Measurements from ENCODE around the gene AGAP1.
"Not testable (repeated sequence)": the region's sequence is repeated elsewhere in the genome, so short reads cannot be mapped to it uniquely, and the experiment has no call there.

The AGAP1 gene

GRCh38 chr2:236073246-236073645, 579.4 kb downstream of the AGAP1 start:
- no peak overlapping the region for H3K4me3 ChIP-seq (ENCODE audit: low read depth, low read length)

GRCh38 chr2:236073867-236074655, 580.2 kb downstream of the AGAP1 start:
- H3K4me3 ChIP-seq (ENCODE audit: low read depth, low read length), result no peak overlapping the region

GRCh38 chr2:236075802-236076201, 582.0 kb downstream of the AGAP1 start:
- H3K4me3 ChIP-seq (ENCODE audit: low read depth, low read length), result no peak overlapping the region

GRCh38 chr2:236078297-236079255, 584.7 kb downstream of the AGAP1 start:
- no peak overlapping the region for H3K4me3 ChIP-seq (ENCODE audit: low read depth, low read length)

GRCh38 chr2:236080412-236080811, 586.6 kb downstream of the AGAP1 start:
- no peak overlapping the region for H3K4me3 ChIP-seq (ENCODE audit: low read depth, low read length)

- no peak overlapping the region for H3K4me3 ChIP-seq (ENCODE audit: low read depth, low read length)
These were observed 587.3 kb downstream of the AGAP1 start for GRCh38 chr2:236081171-236081570.

- no peak overlapping the region for H3K4me3 ChIP-seq (ENCODE audit: low read depth, low read length)
These were observed 588.2 kb downstream of the AGAP1 start for GRCh38 chr2:236082061-236082460.

GRCh38 chr2:236083934-236084333, 590.1 kb downstream of the AGAP1 start:
- no peak overlapping the region for H3K4me3 ChIP-seq (ENCODE audit: low read depth, low read length)

GRCh38 chr2:236085211-236085610, 591.4 kb downstream of the AGAP1 start:
- no peak overlapping the region for H3K4me3 ChIP-seq (ENCODE audit: low read depth, low read length)

GRCh38 chr2:236085647-236086046, 591.8 kb downstream of the AGAP1 start:
- no peak overlapping the region for H3K4me3 ChIP-seq (ENCODE audit: low read depth, low read length)

- no peak overlapping the region for H3K4me3 ChIP-seq (ENCODE audit: low read depth, low read length)
These were observed 592.6 kb downstream of the AGAP1 start for GRCh38 chr2:236086403-236086970.

- H3K4me3 ChIP-seq (ENCODE audit: low read depth, low read length), result no peak overlapping the region
These were observed 593.2 kb downstream of the AGAP1 start for GRCh38 chr2:236086971-236087465.

GRCh38 chr2:236088368-236089057, 594.7 kb downstream of the AGAP1 start:
- H3K4me3 ChIP-seq (ENCODE audit: low read depth, low read length), result no peak overlapping the region

- no peak overlapping the region for H3K4me3 ChIP-seq (ENCODE audit: low read depth, low read length)
These were observed 595.6 kb downstream of the AGAP1 start for GRCh38 chr2:236089271-236090026.

- H3K4me3 ChIP-seq (ENCODE audit: low read depth, low read length), result no peak overlapping the region
These were observed 596.2 kb downstream of the AGAP1 start for GRCh38 chr2:236090027-236090382.

GRCh38 chr2:236090826-236091225, 597.0 kb downstream of the AGAP1 start:
- H3K4me3 ChIP-seq (ENCODE audit: low read depth, low read length), result not testable (repeated sequence)

- H3K4me3 ChIP-seq (ENCODE audit: low read depth, low read length), result no peak overlapping the region
These were observed 598.9 kb downstream of the AGAP1 start for GRCh38 chr2:236092714-236093113.

GRCh38 chr2:236093134-236093533, 599.3 kb downstream of the AGAP1 start:
- H3K4me3 ChIP-seq (ENCODE audit: low read depth, low read length), result no peak overlapping the region

- H3K4me3 ChIP-seq (ENCODE audit: low read depth, low read length), result no peak overlapping the region
These were observed 601.7 kb downstream of the AGAP1 start for GRCh38 chr2:236095504-236095903.

- no peak overlapping the region for H3K4me3 ChIP-seq (ENCODE audit: low read depth, low read length)
These were observed 607.6 kb downstream of the AGAP1 start for GRCh38 chr2:236101311-236101950.

All from iPS-11a (cell line).